Measurements from ENCODE around the gene SPX.

The SPX gene

DNA sequence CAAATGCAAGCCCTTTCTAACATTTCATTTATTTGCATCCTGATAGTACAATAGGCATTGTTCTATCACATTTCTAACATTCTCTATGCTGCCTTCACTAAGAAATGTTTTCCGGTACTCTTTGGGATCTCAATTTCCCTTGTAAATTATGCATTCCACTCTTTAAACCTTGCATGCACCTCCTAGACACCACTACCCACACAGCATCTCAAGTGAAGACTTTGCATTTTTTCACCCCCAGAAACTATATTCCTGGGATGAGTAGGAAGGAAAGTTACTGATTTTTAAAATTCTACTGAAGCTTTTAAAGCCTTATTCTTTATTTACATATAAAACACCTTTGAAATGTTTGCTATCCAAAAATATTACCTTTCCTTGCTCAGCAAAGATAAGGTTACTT is 51.4 kb downstream of the SPX start:
- H3K4me3 ChIP-seq (ENCODE audit: low read depth, low read length), result no peak overlapping the region
- ChIA-PET CTCF (no interaction called here), POLR2A (no interaction called here)
- TF ChIP-seq CTCF (IDR thresholded peaks at IDR 0.05; ENCODE audit: insufficient read depth, low read length, missing control alignments), result no peak
- no peak for DNase-seq (ENCODE audit: low read depth, low spot score)

- no peak for DNase-seq (ENCODE audit: low read depth, low spot score)
- ChIA-PET POLR2A (no interaction called here), CTCF (no interaction called here)
- H3K4me3 ChIP-seq (ENCODE audit: low read depth, low read length), result no peak overlapping the region
- no peak for TF ChIP-seq CTCF (IDR thresholded peaks at IDR 0.05; ENCODE audit: insufficient read depth, low read length, missing control alignments)
Observed at GRCh38 chr12:21580748-21581516, 54.8 kb downstream of the SPX start.
